Stimulated activated naive B cell treated with anti-CD40 and anti-IgM and Interleukin-4, amounts not matched to agents 10 μg/mL and 1 μg/mL and 100 μg/mL, for 72 hours (primary cell): ENCODE measurements around the gene DAGLA.

Experiments
- ATAC-seq, 2 donors: fragments of 150-1000 bp; cut with Tn5 transposase; replicated peaks; 2 replicates each; pipeline ENCODE4 v1.10.0; 2021; ENCODE audit warnings: moderate library complexity in 1 of 2
- DNase-seq: peaks from one replicate; pipeline ENCODE4 v3.0.0; 2021
- H3K27ac Mint-ChIP-seq: one replicate; pipeline ENCODE4 v1.8.0; 2022; ENCODE audit warnings: mild to moderate bottlenecking, mixed read lengths
- H3K27me3 Mint-ChIP-seq, 2 donors: one replicate each; pipeline ENCODE4 v1.8.0; 2022; ENCODE audit warnings: mixed read lengths in 2 of 2
- H3K36me3 Mint-ChIP-seq, 2 donors: one replicate each; pipeline ENCODE4 v1.8.0; 2022; ENCODE audit warnings: mixed read lengths in 2 of 2, mild to moderate bottlenecking in 1 of 2
- H3K4me1 Mint-ChIP-seq, 2 donors: one replicate each; pipeline ENCODE4 v1.8.0; 2022; ENCODE audit warnings: mixed read lengths in 2 of 2, mild to moderate bottlenecking in 1 of 2
- H3K4me3 Mint-ChIP-seq, 2 donors: one replicate each; pipeline ENCODE4 v1.8.0; 2022; ENCODE audit warnings: mild to moderate bottlenecking in 2 of 2, mixed read lengths in 2 of 2, moderate library complexity in 1 of 2
- H3K9me3 Mint-ChIP-seq, 2 donors: one replicate each; pipeline ENCODE4 v1.8.0; 2022; ENCODE audit warnings: mixed read lengths in 2 of 2, mild to moderate bottlenecking in 1 of 2

The DAGLA gene

GRCh38 chr11:61752925-61753521, 72.8 kb downstream of the DAGLA start:
- Mint-ChIP-seq H3K27ac (no peak overlapping the region), H3K36me3 (no peaks in the 10 kb centered on the region), H3K4me1 (peaks cover 14 to 18% of the 10 kb centered on the region in 2 donors), H3K9me3 (no peaks in the 10 kb centered on the region), H3K27me3 (peaks cover 41 to 74% of the 10 kb centered on the region in 2 donors), H3K4me3 (peak overlapping the region; percentile 64 to 75)
- DNase-seq (no peak), ATAC-seq (peak in 1 of 2 donors; percentile 21)

DNA sequence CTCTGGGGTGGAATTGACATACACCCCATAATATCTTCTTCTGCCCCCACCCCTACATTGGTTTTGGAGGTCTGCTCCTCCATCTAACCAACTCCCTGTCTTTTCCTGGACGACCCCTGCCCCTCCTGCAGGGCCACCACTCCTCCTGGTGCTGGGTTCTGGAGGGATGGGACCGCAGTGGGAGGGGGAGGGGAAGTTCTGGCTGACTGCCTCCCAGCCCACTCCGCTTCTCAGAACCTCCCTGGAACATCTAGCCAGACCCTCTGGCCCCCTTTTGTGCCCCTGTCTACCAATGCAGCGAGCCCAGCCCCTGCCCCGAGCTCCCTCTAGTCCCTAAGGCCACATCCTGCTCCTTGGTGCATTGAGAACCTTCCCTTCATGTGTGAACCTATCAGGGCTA, 73.5 kb downstream of the DAGLA start:
- Mint-ChIP-seq H3K27ac (no peak overlapping the region), H3K4me1 (peaks cover 14 to 18% of the 10 kb centered on the region in 2 donors), H3K27me3 (peaks cover 43 to 72% of the 10 kb centered on the region in 2 donors), H3K9me3 (no peaks in the 10 kb centered on the region), H3K36me3 (no peaks in the 10 kb centered on the region), H3K4me3 (peak overlapping the region; percentile 20 to 64)
- ATAC-seq, result no peak
- no peak for DNase-seq

DNA sequence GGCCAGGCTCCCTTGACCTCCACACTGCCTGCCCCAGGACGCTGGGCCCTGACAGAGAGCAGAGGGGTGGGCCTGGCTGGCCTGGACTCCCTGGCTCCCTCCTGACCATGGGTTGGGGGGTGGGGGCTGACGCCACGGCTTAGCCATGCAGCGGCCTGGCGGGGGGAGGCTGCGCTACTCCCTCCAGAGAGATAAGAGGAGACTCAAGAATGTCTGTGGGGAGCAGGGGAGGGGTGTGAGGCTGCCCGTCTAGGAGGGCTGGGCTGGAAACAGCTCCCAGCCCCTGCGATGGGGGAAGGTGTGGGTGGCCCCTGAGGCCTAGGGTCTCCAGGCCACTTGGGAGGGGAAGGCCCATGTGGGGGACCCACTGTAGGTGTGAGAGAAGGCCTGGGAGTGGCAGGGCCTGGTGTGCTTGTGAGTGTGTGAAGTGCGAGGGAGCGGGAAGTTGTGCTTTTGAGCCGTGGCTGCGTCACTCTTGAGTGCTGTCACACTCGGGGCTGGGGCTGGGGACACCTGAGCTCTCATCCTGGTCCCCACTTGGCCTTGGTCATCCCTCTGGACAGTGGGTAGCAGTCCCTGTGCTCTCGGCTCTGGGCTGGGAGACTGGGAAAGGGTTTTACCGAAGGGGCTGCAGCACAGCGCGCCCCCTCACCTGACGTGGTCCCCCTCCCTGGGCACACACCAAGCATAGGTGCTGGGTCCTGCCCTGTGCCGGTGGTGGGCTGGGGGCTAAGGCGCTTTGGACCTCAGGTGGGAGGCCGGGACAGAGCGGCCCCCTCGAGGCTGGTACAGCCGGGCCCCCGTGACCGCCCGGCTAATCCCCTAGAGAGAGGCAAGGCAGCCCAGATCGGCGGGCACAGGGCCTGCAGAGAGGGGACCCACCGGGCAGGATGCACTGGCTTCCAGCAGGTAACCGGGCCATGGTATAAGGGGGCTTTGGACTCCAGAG, 74.6 kb downstream of the DAGLA start:
- peaks cover 14 to 18% of the 10 kb centered on the region in 2 donors for H3K4me1 Mint-ChIP-seq
- no peaks in the 10 kb centered on the region for H3K9me3 Mint-ChIP-seq
- DNase-seq (no peak), ATAC-seq (no peak)
- no peak overlapping the region for H3K27ac Mint-ChIP-seq
- H3K36me3 Mint-ChIP-seq, result no peaks in the 10 kb centered on the region
- peaks cover 39 to 71% of the 10 kb centered on the region in 2 donors for H3K27me3 Mint-ChIP-seq
- H3K4me3 Mint-ChIP-seq, result no peak overlapping the region

- no peaks in the 10 kb centered on the region for H3K36me3 Mint-ChIP-seq
- no peak overlapping the region for H3K4me3 Mint-ChIP-seq
- H3K4me1 Mint-ChIP-seq, result peaks cover 14 to 18% of the 10 kb centered on the region in 2 donors
- peaks cover 29 to 73% of the 10 kb centered on the region in 2 donors for H3K27me3 Mint-ChIP-seq
- ATAC-seq, result no peak
- H3K27ac Mint-ChIP-seq, result no peak overlapping the region
- no peaks in the 10 kb centered on the region for H3K9me3 Mint-ChIP-seq
- DNase-seq, result no peak
Measured at GRCh38 chr11:61756147-61756451, 75.9 kb downstream of the DAGLA start.

DNA sequence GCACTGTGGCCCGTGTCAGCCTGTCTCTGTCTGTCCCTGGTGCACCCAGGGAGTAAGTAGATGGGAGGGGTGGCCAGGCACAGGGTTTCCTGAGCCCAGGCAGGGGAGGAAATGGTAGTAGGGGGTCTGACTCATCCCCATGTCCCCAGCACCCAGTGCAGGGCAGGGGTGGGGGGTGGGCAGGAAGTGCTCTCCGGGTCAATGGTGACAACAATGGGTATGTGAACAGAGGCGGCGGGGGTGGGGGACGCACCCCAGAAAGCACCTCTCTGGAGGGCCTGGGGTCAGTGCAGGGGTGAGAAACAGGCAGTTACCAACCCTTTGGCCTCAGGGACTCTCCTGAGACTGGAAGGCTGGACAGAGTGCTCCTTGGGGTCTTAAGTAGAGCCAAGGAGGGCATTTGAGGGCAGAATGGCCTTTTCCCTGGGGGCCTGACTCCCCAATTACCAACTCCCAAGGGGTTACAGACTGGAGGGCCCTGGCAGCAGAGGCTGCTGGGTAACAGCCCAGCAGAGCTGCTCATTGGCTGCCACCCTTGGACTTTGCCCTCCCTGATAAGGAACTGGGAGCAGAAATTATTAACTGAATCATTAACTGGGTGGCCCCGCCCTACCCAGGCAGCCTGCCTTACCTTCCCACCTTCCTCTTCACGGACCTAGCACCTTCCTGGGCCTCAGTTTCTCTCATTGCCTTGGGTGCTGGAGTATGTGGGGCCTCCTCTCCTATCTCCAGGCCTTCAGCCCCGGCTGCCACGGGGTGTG, 76.4 kb downstream of the DAGLA start:
- peak in 1 of 2 donors; percentile 31 for ATAC-seq

GRCh38 chr11:61757213-61757862, 77.1 kb downstream of the DAGLA start:
- Mint-ChIP-seq H3K9me3 (no peaks in the 10 kb centered on the region), H3K4me3 (no peak overlapping the region), H3K36me3 (no peaks in the 10 kb centered on the region), H3K27me3 (peaks cover 28 to 70% of the 10 kb centered on the region in 2 donors), H3K4me1 (peaks cover 12 to 18% of the 10 kb centered on the region in 2 donors), H3K27ac (no peak overlapping the region)
- DNase-seq, result no peak
- ATAC-seq, result no peak

More for the DNA sequence above, 76.4 kb downstream of the DAGLA start:
- Mint-ChIP-seq H3K9me3 (no peaks in the 10 kb centered on the region), H3K4me3 (no peak overlapping the region), H3K36me3 (no peaks in the 10 kb centered on the region), H3K27me3 (peaks cover 27 to 69% of the 10 kb centered on the region in 2 donors), H3K4me1 (peaks cover 14 to 18% of the 10 kb centered on the region in 2 donors), H3K27ac (peak overlapping the region; percentile 69)
- DNase-seq, result no peak

DNA sequence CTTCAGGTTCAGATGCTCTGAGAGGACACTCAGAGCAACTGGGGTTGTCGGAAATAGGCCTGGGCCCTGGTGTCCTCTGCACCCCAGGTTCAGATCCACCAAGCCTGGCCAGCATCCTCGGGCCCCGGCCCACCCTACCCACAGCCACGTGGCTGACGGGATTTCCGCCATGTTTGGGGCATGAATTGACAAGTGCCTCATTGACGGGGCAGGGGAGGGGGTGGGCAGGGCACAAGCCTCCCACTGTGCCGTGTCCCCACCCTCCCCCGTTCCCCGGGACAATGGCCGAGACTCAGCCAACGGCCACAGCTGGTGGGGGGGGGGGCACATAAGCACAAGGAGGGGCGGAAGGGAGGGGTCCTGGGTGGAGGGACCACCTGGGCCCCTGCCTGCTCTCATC, 80.8 kb downstream of the DAGLA start:
- no peak for DNase-seq
- no peaks in the 10 kb centered on the region for H3K36me3 Mint-ChIP-seq
- no peaks in the 10 kb centered on the region for H3K9me3 Mint-ChIP-seq
- H3K4me3 Mint-ChIP-seq, result no peak overlapping the region
- ATAC-seq, result no peak
- H3K27ac Mint-ChIP-seq, result no peak overlapping the region
- peaks cover 11 to 44% of the 10 kb centered on the region in 2 donors for H3K27me3 Mint-ChIP-seq
- peaks cover 7 to 14% of the 10 kb centered on the region in 2 donors for H3K4me1 Mint-ChIP-seq

DNA sequence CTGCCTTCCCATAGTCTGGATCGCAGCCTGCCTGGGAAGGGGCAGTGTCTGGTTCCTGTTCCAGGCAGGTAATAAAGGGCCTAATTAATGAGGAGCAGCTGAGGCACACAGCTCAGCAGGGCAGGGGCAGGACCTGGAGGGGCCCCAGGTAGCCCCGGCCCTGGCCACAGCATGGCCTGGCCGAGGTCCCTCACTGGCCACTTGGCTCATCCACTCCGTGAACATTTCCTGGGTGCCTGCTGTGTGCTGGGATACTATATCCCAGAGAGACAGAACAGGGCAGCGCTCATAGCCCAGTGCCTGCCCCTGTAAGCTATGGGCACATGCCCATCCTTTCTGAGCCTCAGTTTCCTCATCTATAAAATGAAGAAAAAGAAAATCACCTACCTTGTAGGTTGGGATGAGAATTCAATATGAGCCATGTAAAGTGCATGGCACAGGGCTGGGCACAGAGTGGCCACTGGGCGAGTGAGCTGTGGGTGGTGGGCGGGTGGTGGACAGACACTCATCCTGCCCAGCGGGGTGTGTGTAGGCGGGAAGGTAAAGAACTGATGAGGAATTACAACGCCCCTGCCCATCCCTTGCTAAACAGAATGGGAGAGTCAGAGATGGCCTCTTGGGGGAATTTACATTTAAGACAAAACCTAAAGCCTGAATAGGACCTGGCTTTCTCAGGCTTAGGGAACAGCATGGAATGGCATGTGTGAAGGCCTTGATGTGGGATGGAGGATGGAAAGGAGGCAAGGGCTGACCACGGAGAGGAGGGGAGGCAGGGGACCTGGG, 81.4 kb downstream of the DAGLA start:
- H3K4me1 Mint-ChIP-seq, result peaks cover 0 to 7% of the 10 kb centered on the region in 2 donors
- peaks cover 11 to 40% of the 10 kb centered on the region in 2 donors for H3K27me3 Mint-ChIP-seq
- no peaks in the 10 kb centered on the region for H3K9me3 Mint-ChIP-seq
- no peak for ATAC-seq
- no peaks in the 10 kb centered on the region for H3K36me3 Mint-ChIP-seq
- no peak for DNase-seq
- H3K27ac Mint-ChIP-seq, result no peak overlapping the region
- H3K4me3 Mint-ChIP-seq, result no peak overlapping the region

DNA sequence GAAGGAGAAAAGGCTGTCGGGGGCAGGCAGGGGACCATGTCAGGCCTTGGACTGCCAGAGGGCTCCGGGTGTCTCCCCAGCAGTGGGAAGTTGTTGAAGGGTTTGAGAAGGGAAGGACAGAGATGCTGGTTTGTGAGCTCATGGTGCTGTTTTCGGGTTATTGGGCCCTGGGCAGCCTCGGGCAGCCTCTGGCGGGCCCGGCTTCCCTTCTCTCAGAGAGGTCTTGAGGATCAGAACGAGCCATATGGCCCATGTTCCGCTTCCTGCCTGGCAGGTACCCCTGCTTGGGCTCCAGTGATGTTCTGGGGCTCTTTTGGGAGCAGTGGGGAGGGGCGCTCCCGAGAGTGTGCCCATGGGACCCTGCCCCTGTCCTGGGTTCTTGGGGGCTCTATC, 82.0 kb downstream of the DAGLA start:
- Mint-ChIP-seq H3K9me3 (no peaks in the 10 kb centered on the region), H3K36me3 (no peaks in the 10 kb centered on the region), H3K27me3 (peaks cover 11 to 37% of the 10 kb centered on the region in 2 donors), H3K4me3 (no peak overlapping the region), H3K27ac (no peak overlapping the region), H3K4me1 (peaks cover 0 to 1% of the 10 kb centered on the region in 2 donors)
- DNase-seq, result no peak
- no peak for ATAC-seq

DNA sequence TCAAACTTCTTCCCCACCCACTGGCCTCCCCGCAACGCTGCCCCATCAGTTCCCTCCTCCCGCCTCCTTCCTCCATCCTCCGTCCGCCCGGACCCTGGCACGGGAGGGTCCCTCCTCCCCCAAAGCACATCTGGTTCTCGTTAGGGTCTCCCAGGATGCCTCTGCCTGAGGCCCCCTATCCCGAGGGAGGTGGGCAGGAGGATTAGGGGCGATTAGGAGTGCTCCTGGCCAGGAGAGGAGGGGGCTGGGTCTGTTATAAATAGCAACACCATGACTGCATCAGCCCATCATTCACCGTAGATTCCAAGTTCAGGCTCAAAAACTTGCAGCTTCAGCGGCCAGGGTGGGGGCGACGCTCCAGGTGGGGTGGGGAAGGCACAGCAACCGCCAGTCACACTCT, 82.6 kb downstream of the DAGLA start:
- Mint-ChIP-seq H3K4me1 (no peaks in the 10 kb centered on the region), H3K4me3 (no peak overlapping the region), H3K36me3 (no peaks in the 10 kb centered on the region), H3K27me3 (peaks cover 11 to 31% of the 10 kb centered on the region in 2 donors), H3K9me3 (no peaks in the 10 kb centered on the region), H3K27ac (no peak overlapping the region)
- DNase-seq, result no peak
- ATAC-seq, result no peak

DNA sequence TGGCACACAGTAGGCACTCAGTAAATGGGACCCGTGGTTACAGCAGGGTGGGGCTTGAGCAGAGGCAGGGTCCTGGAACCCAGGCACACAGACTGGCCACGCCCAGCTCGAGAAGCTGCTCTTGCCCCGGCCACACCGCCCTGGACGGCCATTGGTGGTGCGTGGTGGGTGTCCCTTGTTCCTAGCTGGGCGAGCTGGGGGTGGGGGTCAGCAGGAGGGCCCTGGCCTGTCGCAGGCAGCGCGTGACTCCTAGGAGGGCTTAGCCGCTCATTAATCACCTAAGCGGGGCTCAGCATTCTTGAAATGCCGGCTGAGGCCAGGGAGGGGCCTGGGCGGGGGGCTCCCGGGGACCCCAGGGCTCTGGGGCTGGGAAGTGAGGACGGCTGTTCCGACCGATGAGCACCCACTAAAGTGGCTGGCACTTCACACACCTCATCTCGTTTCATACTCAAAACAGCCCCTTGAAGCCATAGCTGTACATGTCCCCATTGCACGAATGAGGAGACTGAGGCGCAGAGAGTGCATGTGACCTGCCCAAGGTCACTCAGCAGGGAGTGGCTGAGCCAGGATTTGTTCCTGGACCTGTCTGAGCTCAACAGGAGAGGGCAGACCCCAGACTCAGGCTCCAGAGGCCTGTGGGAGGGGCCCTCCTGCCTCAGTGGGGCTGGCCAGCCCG, 83.9 kb downstream of the DAGLA start:
- H3K27me3 Mint-ChIP-seq, result peaks cover 6 to 25% of the 10 kb centered on the region in 2 donors

GRCh38 chr11:61764606-61765260, 84.5 kb downstream of the DAGLA start:
- DNase-seq, result no peak
- H3K9me3 Mint-ChIP-seq, result no peaks in the 10 kb centered on the region
- H3K27me3 Mint-ChIP-seq, result peaks cover 6 to 20% of the 10 kb centered on the region in 2 donors
- no peak for ATAC-seq
- H3K27ac Mint-ChIP-seq, result no peak overlapping the region
- H3K36me3 Mint-ChIP-seq, result no peaks in the 10 kb centered on the region
- peaks cover 0 to 2% of the 10 kb centered on the region in 2 donors for H3K4me1 Mint-ChIP-seq
- no peak overlapping the region for H3K4me3 Mint-ChIP-seq

More for the DNA sequence above, 83.9 kb downstream of the DAGLA start:
- DNase-seq (no peak), ATAC-seq (no peak)
- Mint-ChIP-seq H3K27ac (no peak overlapping the region), H3K4me3 (no peak overlapping the region), H3K9me3 (no peaks in the 10 kb centered on the region), H3K36me3 (no peaks in the 10 kb centered on the region), H3K4me1 (peaks cover 0 to 2% of the 10 kb centered on the region in 2 donors)
